Measurements from ENCODE around the gene RNU5B-1.

- TF ChIP-seq, protein P1, sequence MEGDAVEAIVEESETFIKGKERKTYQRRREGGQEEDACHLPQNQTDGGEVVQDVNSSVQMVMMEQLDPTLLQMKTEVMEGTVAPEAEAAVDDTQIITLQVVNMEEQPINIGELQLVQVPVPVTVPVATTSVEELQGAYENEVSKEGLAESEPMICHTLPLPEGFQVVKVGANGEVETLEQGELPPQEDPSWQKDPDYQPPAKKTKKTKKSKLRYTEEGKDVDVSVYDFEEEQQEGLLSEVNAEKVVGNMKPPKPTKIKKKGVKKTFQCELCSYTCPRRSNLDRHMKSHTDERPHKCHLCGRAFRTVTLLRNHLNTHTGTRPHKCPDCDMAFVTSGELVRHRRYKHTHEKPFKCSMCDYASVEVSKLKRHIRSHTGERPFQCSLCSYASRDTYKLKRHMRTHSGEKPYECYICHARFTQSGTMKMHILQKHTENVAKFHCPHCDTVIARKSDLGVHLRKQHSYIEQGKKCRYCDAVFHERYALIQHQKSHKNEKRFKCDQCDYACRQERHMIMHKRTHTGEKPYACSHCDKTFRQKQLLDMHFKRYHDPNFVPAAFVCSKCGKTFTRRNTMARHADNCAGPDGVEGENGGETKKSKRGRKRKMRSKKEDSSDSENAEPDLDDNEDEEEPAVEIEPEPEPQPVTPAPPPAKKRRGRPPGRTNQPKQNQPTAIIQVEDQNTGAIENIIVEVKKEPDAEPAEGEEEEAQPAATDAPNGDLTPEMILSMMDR (conservative IDR thresholded peaks at IDR 0.05; ENCODE audit: low read length): no peak
- no peak for TF ChIP-seq EZH2phosphoT487 (IDR thresholded peaks at IDR 0.05; ENCODE audit: borderline replicate concordance, low read depth, low read length)
Measured at GRCh38 chr15:65300924-65301441, 3.5 kb upstream of the RNU5B-1 start.

Data from OCI-LY7 (cell line).